HG03196 (cell line): ENCODE data around the gene CNPPD1.

ENCODE experiments used
- ATAC-seq: cut with Tn5 transposase; IDR thresholded peaks from one replicate; pipeline ENCODE4 v1.9.1; 2021; ENCODE audit not compliant: unreplicated experiment

The CNPPD1 gene

DNA sequence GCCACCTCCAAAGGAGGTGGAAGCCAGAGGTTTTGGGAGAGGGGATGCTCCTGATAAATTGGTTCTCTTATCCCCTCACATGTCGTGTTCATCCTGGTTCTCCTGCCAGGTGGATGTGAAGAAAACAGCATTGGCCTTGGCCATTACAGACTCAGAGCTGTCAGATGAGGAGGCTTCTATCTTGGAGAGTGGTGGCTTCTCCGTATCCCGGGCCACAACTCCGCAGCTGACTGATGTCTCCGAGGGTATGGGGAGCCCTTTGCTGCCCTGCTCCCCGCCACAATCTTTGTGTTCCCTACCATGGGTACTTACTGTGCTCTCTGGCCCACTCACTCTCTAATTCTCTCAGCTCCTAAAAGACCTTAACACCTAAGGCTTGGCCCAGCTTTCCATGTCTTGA is 4.8 kb upstream of the CNPPD1 start:
- no peak for ATAC-seq

DNA sequence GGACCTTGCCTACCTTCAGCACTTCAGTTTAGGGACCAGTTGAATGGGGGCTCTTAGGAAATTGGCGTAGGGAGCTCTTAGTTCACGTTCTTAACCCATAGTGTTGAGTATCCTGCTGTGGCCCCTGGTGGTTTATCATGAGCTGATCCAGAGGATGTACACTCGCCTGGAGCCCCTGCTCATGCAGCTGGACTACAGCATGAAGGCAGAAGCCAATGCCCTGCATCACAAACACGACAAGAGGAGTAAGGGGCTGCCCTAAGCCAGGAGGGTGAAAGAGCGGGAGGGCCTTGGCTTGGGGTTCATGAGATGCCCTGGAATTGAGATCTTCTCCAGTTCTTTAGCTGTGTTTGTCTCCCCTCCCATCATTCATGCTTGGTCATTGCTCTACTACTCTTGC is 4.2 kb upstream of the CNPPD1 start:
- no peak for ATAC-seq

DNA sequence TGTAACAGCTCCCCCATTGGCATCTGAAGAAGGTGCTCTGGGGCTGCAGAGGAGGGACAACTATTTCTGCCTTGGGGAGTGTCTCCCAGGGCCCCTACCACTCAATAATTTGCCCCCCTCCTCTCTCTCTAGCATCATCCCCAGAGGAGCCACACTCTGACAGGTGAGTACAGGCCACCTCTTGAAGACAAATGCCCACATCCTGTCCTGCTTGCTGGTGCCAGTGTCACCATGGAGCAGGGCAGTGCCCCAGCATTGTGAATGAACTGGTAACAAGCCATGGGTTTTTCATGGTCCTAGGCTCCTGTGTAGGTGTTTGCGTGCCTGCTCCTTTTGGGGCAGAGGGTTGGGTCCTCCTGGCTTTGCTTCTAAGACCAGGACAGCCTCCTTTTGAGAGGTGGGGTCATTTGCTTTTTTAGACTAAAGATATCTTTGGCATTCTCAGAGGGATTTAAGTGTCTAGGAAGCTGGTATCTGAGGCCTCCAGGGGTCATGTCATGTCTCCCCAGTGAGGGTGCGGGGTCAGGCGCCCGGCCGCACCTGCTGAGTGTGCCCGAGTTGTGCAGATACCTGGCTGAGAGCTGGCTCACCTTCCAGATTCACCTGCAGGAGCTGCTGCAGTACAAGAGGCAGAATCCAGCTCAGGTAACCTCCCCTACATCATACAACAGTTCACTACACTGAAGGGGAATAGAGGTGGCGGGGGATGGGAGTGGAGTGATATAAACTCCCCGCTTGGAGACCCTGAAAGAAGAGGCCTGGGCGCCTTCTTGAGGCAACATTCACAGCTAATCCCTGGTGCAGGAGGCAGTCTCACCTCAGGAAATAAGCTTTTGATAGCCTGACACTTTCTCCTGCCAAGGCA is 3.1 kb upstream of the CNPPD1 start:
- no peak for ATAC-seq

DNA sequence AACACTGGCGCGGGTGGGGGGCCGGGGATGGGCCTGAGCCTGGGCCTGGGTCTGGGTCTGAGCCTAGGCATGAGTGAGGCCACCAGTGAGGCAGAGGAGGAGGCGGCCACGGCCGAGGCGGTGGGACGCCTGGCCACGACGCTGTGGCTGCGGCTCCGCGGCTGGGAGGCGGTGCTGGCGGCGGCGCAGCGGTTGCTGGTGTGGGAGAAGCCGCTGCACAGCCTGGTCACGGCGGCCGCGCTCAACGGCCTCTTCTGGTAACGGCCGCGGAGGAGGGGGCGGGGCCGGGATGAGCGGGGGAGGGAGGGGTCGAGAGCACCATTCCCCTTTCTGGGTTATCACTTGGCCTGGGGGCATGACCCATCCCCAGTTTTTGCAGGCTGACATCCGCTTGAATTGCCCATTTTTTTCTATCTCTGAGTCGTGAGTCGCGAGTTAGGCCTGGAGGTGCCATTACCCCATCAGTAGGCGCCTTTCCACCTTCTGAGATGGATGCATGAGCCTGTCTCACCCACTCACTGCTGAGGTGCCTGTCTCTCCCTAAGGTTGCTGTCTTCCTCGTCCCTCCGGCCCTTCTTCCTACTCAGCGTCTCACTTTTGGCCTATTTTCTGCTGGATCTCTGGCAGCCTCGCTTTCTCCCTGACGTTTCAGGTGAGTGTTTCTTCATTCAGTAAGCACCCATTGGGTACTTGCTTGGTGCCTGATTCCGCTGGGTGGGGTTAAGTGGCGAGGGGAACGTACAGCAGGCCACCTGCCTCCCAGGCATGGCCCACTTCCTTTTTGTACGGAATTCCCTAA is 1.9 kb upstream of the CNPPD1 start:
- ATAC-seq, result peak; percentile 11

DNA sequence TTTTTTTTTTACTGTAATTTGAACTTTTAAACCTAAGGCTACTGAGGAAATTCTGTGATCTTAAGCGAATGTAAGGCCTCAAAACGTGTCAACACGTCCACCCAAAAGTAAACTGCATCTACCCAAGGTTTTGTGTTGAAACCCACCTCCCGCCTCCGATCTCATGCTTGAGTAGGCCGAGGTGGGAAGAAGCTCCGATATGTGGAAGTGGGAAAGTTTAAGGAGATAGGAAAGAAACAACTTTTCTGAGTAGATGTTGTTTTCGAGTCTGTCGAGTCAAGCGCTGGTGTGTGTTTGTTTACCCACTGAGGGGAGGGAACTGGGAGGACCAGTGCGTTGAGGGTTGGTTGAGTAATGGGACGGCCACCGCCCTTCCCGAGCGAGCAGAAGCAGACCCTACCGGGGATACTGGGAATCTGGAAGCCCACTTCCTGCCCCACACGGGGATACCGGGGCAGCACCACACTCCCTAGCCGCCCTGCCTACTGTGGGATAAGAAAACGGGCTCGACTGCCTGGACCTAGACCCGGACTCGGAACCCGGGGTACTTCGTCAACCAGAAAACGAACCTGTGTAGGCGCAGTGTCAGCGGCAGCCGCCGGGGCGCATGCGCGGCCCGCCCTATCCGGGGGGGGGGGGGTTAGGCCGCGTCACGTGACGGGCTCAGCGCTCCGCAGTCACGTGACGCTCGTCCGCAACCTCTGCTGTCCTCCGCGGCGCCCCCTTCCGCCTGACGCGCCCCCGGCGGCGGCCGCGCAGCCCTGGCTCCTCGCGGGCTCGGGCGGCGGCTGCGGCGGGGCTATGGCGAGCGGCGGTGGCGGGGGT is 1.0 kb upstream of the CNPPD1 start, which contains the start of gene RETREG2:
TSS of gene RETREG2 (plus strand) at position 724 of the 825 bp plus-strand sequence. CDS start at position 802, 78 bp downstream.
- ATAC-seq, result peak; percentile 36

DNA sequence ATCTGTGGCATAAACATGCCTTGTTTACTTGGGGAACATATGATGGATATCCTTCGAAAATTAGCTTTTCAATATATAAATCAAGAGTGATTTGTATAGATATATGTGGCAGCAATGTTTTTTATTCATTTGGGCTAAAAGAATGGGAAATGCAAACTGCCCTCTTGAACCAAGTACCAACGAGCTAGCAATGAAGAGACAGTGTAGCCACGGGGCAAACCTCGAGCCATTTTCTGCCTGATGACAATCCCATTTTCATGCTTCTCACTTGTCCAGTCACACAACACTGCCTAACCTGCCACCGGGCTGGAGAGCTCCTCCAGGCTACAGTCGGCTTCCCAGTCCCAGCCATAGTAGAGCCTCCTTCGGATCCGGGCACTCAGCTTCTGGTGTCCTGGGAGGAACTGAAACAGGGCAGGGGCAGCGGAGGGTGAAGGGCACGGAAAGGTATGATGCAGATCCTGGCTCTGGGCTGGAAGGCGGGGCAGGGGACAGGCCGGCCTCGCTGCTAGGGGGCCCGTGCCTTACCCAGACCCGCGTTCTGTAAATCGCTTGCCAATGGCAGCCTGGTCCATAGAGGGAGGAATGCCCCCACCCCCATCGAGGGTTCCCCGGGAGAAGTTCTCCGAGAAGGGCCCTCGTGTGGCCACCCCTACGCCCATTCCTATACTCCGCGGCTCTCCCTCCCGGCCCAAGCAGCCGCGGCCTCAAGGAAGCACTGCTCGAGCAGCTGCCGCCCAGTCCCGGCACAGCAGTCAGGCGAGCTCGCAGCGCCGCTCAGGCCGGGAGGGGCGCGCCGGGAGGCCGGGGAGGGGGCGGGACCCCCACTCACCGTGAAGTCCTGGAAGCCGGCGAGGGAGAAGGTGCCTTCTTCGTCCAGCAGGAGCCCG is 552 bp downstream of the CNPPD1 start:
- ATAC-seq, result peak; percentile 24

DNA sequence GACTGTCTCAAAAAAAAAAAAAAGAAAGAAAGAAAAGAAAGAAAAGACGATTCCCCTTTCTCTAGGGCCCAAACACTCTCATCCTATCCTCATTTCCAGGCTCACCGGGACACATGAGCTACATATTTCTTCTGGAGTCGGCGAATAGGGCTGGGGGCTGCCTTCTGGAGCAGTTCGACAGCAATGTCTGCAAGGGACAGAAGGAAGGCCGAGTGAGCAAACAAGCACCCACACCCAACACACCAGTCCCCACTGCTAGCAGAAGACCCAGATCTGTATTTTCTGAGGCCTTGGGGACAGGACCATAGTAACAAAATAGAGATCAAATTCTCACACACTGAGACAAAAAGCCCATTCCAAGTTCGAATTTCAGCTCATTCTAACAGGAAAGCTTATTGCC is 1.2 kb downstream of the CNPPD1 start:
- no peak for ATAC-seq

DNA sequence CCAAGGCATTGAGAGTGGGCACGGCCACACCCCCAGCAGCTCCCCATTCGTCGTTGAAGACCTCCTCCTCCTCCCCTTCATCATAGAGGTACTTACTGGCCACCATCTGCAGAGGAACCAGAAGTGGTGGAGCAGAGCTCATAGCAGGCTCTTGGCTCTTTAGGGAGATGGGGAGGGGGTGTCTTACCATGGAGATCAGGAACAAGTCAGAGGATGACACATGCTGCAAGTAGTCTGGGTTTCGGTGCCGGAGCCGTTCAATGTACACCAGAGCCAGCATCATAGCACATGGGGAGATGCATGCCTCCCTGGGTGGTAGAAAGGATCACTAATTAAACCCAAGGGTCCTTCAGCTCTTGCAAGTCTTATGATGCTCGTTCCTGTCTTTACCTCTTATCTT is 1.9 kb downstream of the CNPPD1 start:
- no peak for ATAC-seq

DNA sequence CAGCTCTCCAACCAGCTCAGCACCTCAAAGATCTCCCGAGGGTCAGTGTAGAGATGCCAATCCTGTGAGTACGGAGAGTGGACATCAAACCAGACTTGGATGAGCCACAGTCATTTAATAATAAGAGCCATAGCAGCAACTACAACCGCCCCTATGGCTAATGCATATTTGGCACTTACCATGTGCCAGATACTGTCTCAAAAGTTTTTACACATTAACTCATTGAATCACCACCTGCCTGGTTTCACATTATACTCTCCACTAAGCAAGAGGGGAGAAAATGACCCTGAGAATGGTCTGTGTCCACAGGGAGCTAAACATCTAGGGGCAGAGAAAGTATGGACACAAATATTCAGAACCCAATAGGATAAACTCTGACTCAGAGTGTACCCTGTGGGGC is 2.6 kb downstream of the CNPPD1 start:
- ATAC-seq, result no peak

DNA sequence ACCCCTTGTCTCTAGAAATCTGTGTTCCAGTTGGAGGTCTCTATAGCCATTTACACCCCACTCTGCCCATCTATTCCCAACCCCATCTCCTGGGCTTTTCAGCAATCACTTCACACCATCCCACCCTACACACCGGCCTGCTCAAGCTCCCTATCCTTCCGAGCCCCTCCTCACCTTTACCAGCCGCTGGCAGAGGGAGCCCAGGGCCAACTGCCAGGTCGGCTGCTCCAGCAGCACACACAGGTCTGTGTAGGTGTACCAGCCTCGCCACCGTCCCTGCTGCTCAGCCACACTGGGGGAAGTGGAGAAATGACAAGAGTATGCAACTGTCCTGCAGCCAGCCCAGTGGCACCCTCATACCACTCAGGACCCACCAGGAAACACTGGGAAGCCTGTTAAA is 3.5 kb downstream of the CNPPD1 start:
- ATAC-seq, result no peak

DNA sequence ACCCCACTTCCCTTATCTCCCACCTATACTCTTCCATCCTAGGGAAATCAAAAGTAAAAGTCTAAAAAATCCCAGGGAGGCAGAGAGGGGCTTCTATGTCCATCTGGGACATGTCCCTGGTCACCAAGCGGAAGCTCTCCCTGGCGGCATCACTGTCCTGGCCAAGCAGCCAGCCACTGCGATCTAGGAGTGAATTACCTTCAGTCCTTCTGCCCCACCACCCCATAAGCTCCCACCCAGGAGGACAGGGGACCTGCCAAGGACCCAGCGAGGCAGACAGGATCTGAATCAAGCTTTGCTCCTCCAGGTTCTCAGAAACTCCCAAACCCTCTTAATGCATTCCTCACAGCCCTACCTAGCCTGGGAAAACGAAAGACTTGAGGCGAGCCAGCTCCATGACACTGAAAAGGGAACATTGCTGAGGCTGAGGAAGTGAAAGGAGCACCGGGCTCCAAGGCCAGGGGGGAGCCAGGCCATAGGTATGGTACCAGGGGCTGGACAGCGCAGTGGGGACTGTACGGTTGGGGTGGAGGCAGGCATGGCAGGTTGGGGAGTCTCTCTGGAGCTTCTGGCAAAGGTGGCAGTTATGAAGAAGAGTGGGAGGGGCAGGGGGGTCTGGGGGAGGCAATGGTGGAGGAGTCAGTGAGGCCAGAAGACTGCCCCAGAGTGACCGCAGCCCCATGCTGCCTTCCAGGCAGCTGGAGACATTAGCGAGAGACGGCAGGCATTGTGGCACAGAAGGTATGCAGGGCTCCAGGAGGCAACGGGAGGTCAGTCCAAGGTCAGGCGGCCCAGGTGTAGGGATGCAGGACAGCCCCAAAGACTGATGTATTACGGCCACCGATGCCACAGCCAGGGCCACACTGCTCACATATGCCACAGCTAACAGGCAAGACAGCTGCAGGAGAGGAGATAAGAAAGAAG is 4.2 kb downstream of the CNPPD1 start:
- ATAC-seq, result no peak

DNA sequence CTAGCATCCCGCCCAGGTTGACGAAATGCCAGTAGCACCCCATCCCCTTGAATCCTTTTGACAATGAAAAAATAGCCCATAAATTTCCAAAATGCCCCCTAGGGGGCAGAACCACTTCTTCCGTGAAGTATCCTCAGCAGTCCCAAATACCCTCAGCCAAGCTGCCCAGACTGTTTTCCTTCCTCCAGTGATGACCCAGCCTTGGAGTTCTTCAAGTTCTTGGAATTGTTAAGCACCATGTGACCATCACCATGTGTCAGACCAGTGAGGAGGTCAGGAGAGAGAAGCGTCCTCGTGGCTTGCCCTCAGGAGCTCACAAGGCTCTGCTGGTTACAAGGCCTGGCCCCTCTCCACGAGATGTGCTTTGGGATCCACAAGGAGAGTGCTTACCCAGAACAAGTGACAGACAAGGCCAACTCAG is 5.5 kb downstream of the CNPPD1 start:
- ATAC-seq, result no peak

DNA sequence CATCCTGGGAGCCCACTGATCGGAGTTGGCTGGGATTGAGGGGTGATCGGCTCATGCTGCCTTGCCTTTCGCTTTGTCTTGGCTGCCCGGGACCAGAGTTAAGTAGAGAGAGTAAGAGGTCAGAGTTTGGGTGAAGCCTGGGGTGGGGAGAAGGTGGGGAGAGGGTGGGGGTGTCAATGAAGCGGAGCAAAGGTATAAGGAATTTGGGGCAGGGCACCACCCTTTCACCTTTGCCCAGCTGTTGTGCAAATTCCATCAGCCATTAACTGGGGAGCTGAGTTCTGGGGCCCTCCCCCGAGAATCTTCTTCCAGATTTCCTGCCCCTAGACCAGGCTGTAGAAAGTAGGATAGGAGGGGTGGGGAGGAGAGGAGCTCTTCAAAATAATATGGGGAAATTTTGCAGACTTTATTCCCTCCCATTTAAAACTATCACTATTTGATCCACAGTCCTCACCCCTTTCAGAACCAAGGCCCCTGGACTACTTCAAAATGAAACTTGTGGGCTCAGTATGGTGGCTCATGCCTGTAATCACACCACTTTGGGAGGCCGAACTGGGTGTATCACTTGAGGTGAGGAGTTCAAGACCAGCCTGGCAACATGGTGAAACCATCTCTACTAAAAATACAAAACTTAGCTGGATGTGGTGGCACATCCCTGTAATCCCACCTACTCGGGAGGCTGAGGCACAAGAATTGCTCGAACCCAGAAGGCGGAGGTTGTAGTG is 6.6 kb downstream of the CNPPD1 start, which contains the start of gene SLC23A3:
TSS of gene SLC23A3 (minus strand) at position 100 of the 725 bp plus-strand sequence. CDS start at position 55, 45 bp downstream.
- no peak for ATAC-seq

DNA sequence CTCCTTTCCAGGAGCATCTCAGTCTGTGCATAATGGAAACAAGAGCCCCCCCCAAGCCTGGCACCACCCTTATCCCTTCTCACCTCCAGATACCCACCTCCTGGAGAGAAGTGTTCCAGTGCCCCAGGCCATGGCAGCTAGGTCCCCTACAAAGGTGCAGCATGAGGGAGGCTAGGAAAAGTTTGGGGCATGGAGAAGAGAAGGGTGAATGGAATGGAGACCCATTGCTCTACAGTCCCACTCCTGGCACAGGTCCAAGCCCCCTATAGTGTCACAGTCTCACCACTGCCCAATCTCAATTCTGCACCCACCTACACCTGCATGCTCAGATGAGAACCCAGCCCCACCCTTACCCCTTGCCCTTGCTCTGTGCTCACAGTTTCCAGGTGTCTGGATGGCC is 7.8 kb downstream of the CNPPD1 start:
- ATAC-seq, result no peak

DNA sequence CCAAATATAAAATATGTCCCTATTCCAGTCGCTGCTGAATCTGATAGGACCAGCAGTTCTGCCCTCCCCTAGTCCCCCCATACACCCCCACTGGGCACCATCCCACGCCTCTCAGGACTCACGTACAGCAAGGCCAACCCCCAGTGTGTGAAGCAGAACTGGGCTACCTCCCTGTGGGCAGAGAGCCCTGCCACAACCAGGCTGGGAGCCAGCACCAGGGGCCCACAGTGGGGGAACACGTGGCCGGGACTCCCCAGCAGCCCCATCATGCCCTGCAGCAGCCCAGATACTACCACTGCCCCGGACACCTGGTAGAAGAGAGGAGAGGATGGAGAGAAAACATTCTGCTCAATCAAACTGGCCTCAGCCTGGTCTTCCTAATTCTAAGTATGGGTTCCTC is 8.2 kb downstream of the CNPPD1 start:
- no peak for ATAC-seq

DNA sequence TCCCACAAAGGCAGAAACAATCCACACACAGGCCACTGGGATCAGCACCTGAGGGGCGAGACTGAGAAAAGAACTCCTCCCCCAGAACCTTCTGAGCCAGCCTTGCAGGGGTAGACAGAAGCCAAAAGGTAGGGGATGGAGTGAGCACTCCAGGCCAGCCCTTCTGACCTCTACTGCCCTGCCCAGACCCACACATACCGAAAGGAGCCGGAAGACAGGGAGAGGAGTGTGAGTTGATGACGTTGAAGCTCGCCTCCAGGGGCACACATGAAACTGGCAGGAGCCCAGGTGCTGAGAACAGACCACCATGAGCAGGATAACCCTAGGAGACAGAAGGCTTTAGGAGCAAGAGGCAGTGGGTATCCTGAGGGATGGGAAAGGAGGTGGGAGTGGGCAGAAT is 8.7 kb downstream of the CNPPD1 start:
- no peak for ATAC-seq

DNA sequence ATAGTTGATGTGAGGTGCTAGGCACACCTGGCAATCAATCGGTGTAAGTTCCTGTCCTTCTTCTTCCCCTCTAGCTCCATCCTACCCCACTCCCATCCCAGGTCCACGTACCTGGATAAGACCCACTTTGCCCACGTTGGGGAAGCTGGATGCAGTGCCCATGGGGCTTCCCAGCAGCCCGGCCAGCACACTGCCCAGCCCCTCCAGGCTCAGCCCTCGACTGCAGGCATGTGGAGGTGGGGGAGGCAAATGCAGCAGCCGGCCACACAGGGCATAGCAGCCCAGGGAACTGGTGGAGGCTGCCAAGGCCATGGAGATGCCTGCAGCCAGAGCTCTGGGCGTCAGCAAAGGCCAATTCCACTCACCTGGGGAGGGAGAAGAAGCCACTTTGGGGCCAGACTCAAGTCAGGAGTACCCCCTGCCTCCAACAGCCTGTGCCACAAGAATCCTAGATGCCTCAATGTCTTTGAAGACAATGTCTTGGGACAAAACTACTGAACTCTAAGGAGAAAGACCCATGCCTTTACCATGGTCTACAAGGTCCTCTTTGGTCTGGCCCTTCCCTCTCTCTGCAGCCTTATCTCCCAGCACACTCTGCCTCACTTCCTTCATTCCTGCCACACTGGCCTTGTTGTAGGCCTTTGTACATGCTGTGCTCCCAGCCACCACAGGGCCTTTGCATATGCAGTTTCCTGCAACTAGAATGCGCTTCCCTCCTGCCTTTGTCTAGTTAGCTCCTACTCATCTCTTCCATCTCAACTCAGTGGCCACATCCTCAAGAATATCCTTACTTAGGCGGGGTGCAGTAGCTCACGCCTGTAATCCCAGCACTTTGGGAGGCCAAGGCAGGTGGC is 11.4 kb downstream of the CNPPD1 start:
- ATAC-seq, result no peak
